GM21717 (cell line): ENCODE results near the gene MT1M.
"Not testable (repeated sequence)": the region's sequence is repeated elsewhere in the genome, so short reads cannot be mapped to it uniquely, and the experiment has no call there.

Experiments
- ATAC-seq: cut with Tn5 transposase; IDR thresholded peaks from one replicate; pipeline ENCODE4 v1.9.1; 2021; ENCODE audit warnings: mild to moderate bottlenecking, moderate library complexity; ENCODE audit not compliant: unreplicated experiment

MT1M gene

DNA sequence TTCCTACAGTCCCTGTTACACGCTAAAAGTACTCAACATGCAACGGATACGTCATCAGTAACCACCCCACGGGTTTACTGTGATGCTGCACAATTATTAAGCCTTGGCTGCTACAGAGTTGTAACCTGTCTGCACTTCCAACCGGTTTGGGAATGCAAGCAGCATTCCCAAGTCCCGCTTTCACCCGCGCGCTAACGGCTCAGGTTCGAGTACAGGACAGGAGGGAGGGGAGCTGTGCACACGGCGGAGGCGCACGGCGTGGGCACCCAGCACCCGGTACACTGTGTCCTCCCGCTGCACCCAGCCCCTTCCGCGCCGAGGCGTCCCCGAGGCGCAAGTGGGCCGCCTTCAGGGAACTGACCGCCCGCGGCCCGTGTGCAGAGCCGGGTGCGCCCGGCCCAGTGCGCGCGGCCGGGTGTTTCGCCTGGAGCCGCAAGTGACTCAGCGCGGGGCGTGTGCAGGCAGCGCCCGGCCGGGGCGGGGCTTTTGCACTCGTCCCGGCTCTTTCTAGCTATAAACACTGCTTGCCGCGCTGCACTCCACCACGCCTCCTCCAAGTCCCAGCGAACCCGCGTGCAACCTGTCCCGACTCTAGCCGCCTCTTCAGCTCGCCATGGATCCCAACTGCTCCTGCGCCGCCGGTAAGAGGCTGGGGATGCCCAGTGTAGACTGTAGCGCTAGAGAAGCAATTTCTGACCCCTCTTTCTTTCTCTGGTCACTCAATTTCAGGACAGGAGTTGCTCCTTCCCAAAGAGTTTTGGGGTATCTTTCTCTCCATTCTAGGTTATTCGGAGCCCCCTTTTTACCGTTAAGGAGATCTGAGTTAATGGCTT is 24.2 kb upstream of the MT1M start, which contains the start of gene MT2A:
MT2A (plus strand) TSS at position 542 of the 833 bp plus-strand sequence; CDS start at position 614, 72 bp downstream.
- ATAC-seq: peak; percentile 82

DNA sequence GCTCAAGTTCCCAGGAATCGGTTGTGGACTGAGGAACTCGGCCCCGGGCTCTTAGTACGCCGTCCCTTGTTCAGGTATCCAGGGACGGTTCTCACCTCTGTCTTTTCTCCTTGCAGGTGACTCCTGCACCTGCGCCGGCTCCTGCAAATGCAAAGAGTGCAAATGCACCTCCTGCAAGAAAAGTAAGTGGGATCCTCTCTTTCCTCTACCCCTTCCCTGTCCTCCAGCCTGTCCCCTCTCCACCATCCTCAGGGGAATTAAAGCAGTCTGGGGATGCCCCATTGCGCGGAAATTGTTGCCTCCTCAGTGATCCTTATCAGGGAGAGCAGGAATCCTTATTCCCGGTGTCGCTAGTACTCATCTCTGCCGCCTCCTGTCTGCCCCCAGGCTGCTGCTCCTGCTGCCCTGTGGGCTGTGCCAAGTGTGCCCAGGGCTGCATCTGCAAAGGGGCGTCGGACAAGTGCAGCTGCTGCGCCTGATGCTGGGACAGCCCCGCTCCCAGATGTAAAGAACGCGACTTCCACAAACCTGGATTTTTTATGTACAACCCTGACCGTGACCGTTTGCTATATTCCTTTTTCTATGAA is 23.5 kb upstream of the MT1M start:
- ATAC-seq: no peak

GRCh38 chr16:56609463-56609921 is 23.0 kb upstream of the MT1M start:
- peak; percentile 41 for ATAC-seq

DNA sequence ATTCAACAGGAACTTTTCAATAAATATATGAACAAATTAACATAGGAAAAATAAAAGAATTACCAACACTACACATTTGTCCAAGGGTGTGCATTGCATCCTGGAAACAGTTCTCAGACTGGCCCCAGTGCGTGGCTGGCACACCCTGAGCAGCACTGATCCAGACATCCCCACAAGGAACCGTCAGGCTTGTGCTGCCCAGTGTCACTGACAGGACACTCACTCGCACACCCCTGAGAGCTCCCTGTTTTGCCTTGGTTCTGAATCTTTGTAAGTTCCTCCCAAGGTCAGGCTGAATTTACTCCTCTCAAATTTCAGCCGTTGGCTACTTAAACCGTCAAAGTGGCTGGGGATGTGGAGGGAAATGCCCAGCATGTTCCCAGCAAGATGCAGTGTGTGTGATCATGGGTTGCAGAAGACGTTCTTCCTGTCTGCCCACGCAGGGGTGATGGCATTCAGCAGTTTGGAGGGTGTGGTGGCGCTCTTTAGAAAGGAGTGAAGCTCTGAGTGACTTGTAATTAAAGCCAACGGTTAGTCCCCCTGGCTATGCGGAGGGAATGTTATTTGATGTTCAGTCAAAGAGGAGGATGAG is 22.3 kb upstream of the MT1M start:
- ATAC-seq: no peak

GRCh38 chr16:56610609-56611111 is 21.8 kb upstream of the MT1M start:
- no peak for ATAC-seq

DNA sequence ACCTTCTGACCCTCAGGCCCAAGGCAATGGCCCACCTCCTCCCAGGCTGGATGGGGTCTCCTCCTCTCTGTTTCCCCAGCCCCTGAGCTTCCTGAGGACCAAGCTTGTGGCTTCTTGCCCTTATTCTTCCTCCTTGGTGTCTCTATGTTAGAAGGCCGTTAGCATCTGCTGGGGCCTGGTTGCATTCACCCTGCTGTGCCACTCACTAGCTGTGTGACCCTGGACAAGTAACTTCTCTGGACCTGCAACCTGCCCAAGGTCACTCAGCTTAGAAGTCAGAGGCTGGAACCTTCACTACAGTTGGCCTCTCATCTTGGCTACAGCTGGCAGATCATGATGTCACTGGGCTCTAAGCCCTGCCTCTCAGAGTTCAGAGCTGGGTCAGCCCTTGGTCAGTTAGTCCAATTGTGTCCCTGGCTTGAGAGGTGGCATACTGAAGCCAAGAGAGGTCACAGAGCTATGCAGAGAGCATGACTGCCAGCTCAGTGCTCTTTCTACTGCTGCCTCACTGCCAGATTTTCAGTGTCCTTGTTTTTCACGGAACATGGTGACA is 21.1 kb upstream of the MT1M start:
- ATAC-seq: no peak

DNA sequence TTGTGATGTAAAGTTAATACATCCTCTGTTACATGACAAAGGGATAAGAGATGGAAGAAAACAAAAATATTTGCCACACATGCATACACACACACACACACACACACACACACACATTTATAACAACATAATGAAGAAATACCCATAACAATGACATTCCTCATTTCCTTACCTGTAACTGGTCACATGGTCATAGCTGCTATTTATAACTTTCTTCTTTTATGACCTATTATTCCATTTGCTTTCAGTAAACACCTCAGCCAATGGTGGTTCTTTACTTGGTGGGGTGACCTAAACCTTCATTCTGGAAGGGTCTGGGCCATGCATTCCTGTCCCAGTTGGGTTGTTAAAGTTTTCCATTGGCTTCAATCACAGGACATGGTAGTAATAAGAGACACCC is 18.8 kb upstream of the MT1M start:
- no peak for ATAC-seq

DNA sequence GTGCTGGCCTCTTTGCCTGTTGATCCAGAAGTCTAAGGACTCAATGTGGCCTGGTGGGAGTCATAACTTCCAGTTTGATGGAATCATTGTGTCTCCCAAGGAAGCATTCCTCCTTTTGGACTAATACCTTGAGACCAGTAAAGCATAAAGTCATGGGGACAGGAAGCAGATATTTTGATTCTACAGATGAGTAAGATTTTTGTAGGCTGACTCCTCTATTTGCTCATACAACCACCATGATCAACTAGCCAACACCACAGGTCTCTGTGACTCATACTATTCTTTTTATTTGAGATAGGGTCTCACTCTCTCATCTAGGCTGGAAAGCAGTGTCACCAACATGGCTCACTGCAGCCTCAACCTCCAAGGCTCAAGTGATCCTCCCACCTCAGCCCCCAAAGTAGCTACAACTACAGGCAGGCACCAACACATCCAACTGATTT is 17.9 kb upstream of the MT1M start:
- ATAC-seq: no peak

DNA sequence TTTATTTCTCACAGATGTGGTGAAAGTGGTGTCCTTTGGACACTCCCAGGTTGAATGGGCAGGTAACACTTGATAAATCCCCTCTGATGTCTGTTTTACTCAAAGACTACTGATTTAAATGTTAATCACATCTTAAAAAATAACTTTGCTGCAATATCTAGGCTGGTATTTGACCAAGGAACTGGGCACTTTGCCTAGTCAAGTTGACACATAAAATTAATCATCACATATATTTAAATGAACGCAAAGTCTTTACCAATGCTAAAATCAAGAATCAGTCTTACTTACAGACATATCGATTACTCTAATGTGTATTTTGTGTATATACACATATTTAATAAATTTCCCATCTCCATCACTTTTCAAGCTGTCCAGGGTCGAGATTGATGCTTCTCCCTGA is 17.1 kb upstream of the MT1M start:
- no peak for ATAC-seq

GRCh38 chr16:56616608-56617211 is 15.7 kb upstream of the MT1M start:
- ATAC-seq: no peak

DNA sequence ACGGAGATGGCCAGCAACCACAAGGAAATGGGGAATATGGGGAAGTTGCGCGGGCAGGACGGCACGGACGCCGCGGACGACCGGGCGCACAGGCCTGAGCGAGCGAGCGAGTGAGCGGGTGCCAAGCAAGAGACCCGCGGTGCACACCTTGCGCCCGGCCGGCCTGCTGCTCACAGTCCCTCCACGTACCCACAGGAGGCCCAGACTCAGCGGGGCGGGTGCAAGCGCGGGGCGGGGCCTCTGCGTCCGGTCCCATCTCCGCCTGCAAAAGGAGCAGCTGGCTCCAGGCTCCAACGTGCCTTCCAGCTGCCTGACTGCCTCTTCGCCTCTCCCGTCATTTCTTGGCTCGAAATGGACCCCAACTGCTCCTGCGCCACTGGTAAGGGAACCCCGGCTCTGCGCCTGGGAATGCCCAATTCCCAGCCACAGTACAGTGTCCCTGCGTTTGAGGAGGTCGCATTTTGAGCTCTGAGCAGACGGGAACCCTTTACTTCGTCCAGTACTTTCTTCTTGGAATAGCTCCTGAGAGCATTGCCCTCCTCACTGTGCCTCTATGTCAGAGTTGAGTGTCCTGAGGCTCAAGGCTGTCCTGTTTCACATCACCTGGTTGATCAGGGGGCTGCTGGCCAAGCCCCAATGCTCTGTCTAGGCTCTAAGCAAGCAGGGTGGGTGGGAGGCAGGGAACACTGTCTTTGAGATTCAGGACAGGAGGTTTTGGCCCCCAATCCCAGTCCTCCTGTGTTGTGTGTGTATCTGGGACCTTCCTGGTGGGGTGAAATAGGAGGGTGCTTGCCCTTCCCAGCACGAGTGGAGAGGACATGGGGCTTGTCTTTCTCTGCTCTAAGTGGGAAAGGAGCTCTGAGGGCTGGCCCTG is 15.0 kb upstream of the MT1M start:
- no peak for ATAC-seq

- no peak for ATAC-seq
Measured at GRCh38 chr16:56618138-56618537, 14.3 kb upstream of the MT1M start.

DNA sequence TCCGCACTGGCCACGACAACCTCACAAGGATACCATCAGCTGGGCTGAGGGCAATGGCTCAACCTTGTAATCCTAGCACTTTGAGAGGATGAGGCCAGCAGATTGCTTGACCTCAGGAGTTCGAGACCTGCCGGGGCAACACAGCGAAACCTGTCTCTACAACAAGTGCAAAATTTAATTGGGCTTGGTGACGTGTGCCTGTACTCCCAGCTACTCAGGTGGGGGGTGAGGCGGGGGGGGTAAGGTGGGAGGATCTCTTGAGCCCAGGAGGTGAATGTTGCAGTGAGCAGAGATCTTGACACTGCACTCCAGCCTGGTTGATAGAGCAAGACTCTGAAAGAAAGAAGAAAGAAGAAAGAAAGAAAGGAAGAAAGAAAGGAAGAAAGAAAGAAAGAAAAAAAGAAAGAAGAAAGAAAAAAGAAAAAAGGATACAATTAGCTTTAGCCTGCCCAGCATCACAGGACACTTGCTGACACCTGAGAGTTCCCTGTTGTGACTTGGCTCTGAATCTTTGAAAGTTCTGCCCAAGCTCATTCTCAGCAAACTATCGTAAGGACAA is 12.0 kb upstream of the MT1M start:
- ATAC-seq: no peak

GRCh38 chr16:56621665-56622445 is 10.6 kb upstream of the MT1M start:
- ATAC-seq: not testable (repeated sequence)

DNA sequence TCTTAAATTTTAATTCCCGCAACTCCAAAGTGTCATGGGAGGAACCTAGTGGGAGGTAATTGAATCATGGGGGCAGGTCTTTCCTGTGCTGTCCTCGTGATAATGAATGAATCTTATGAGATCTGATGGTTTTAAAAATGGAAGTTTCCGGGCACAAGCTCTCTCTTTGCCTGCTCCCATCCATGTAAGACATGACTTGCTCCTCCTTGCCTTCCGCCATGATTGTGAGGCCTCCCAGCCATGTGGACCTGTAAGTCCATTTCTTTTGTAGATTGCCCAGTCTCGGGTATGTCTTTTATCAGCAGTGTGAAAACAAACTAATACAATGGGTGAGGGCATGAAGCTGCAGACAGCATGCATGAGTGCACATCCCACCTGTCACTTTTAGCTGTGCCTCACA is 9.3 kb upstream of the MT1M start:
- ATAC-seq: not testable (repeated sequence)

DNA sequence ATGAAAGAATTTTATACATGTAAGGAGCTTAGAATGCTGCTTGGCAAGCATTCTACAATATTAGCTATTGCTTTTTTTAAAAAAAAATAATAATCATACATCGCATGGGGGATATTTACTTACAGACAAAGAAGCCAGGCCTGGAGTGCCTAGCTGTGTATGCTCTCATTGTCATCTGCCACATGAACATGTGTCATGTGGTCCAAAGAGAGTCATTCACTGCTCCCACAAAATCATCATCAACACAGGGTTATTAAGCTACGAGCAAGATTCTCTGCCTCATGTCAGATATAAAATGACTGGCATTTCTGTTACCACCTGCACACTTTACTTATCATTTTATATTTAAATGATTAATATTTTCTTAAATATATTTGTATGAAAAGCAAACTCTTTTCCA is 8.8 kb upstream of the MT1M start:
- ATAC-seq: no peak

DNA sequence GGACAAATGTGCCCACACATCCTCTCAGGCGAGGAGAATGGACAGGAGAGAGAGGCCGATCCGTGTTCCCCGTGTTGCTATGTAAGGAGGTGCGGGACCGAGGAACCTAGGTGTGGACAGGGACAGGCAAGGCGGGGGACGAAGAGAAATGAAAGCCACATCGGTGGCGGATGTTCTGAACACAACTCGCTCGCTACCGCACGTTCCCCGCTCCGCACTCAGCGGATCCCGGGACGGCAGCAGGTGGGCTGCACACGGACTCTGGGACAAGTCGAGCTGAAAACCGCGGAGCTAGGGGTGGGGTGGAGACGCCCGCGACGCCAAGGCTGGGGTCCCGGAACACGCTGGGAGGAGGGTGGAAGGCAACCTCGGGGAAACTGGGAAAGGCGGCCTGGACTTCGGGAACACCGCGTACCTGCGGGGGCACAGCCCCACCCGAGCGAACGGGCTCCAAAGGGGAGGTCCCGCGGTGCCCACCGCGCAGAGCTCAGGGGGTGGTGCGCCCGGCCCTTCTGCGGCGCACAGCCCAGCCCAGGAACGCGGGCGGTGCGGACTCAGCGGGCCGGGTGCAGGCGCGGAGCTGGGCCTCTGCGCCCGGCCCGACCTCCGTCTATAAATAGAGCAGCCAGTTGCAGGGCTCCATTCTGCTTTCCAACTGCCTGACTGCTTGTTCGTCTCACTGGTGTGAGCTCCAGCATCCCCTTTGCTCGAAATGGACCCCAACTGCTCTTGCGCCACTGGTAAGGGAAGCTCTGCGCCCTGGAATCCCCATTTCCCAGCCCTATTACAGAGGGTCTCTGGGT is 7.1 kb upstream of the MT1M start, which contains the start of gene MT1E:
MT1E (plus strand) TSS at position 642 of the 803 bp plus-strand sequence; CDS start at position 713, 71 bp downstream.
- no peak for ATAC-seq
